Fibroblast of lung (primary cell): Measurements from ENCODE around the gene PIK3AP1.

ENCODE experiments used
- CTCF ChIP-seq, 2 donors: IDR thresholded peaks in 1 of 2; conservative IDR thresholded peaks in 1 of 2; 1 replicate in 1 of 2; 2 replicates in 1 of 2; pipeline ENCODE4 v1.5.1; 2011 to 2012; ENCODE audit warnings: low read length in 2 of 2, control low read depth in 1 of 2, inconsistent platforms in 1 of 2, low read depth in 1 of 2, mild to moderate bottlenecking in 1 of 2
- EZH2 ChIP-seq: IDR thresholded peaks from 2 replicates; pipeline ENCODE4 v1.5.1; 2012; ENCODE audit warnings: low read length, control low read depth, mild to moderate bottlenecking; ENCODE audit errors: missing control alignments

GRCh38 chr10:96718304-96718990 lies 1.9 kb downstream of the PIK3AP1 start:
- no peak for TF ChIP-seq CTCF (conservative IDR thresholded peaks at IDR 0.05 in 1 of 2, IDR thresholded peaks at IDR 0.05 in 1 of 2; ENCODE audit: low read depth in 1 of 2, low read length in 2 of 2)
- no peak for TF ChIP-seq EZH2
